Osteocyte (in vitro differentiated cells): Measurements from ENCODE around the gene ALG10B. TPM values are rescaled to one million over a fixed set of nuclear protein-coding genes. Genes with fewer than 3 reads are reported as not detected.
"Not testable (repeated sequence)": the region's sequence is repeated elsewhere in the genome, so short reads cannot be mapped to it uniquely, and the experiment has no call there.

ENCODE experiments used
- DNase-seq: peaks from one replicate; pipeline ENCODE4 v3.0.0; 2021; ENCODE audit warnings: mixed read lengths; ENCODE audit not compliant: unreplicated experiment; ENCODE audit errors: extremely low spot score
- H3K27ac Mint-ChIP-seq: one replicate; pipeline ENCODE4 v1.8.0; 2021; ENCODE audit warnings: mild to moderate bottlenecking, mixed read lengths; ENCODE audit not compliant: unreplicated experiment
- H3K27me3 Mint-ChIP-seq: one replicate; pipeline ENCODE4 v1.8.0; 2021; ENCODE audit warnings: mixed read lengths; ENCODE audit not compliant: unreplicated experiment
- H3K36me3 Mint-ChIP-seq: one replicate; pipeline ENCODE4 v1.8.0; 2021; ENCODE audit warnings: mixed read lengths; ENCODE audit not compliant: unreplicated experiment
- H3K4me1 Mint-ChIP-seq: one replicate; pipeline ENCODE4 v1.8.0; 2021; ENCODE audit warnings: mixed read lengths; ENCODE audit not compliant: unreplicated experiment
- H3K4me3 Mint-ChIP-seq: one replicate; pipeline ENCODE4 v1.8.0; 2021; ENCODE audit warnings: mild to moderate bottlenecking, moderate library complexity, mixed read lengths; ENCODE audit not compliant: unreplicated experiment
- H3K9me3 Mint-ChIP-seq: one replicate; pipeline ENCODE4 v1.8.0; 2021; ENCODE audit warnings: mixed read lengths; ENCODE audit not compliant: unreplicated experiment
- total RNA-seq: library from RNA; stranded (reverse); gene quantifications from 2 replicates; pipeline ENCODE4 v1.2.1, GENCODE V29; 2021
- TF ChIP-seq, protein P1 (sequence below): fragments of 200-600 bp; sonication (generic); IDR thresholded peaks from 2 replicates; pipeline ENCODE4 v1.5.0; 2021; ENCODE audit warnings: antibody characterized with exemption, mild to moderate bottlenecking, moderate library complexity

Gene ALG10B
- total RNA-seq, 1 donor from 2014 or later: 12.5 TPM

DNA sequence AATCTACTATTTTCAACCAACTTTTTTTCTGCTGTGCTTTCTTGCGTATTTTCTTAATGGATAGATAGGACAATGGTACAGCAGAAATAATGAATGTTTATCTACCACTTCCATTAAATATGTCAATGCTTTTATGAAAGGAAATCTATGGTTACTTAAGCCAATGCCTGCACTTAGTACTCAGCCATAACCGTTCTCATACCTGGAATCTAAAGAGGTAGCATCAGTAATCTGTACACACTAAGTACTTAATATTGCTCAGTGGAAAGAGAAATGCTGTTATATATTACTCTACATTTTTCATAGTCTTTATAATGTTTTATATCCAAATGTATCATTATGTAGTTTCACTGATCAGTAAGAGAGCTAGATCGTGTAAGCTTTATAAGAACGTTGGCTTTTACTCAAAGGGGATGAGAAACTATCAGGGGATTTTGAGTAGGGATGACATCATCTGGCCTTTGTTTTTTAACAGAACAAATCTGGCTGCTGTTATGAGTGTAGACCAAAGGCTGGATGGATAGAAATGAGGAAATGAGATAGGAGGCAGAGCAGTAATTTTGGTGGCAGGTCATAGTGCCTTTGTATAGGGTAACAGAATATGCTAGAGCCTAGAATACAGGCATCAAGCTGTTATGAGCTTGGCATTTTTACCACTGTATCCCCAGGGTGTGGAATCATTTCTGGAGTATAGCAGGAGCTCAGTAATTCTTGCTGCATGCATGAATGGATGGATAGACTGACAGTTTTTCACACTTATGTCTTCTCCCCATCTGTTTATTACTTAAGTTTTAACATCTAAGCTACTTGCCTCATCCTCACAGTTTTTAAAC lies 34.0 kb downstream of the ALG10B start:
- no peak overlapping the region for H3K4me3 Mint-ChIP-seq
- DNase-seq: no peak
- no peaks in the 10 kb centered on the region for H3K36me3 Mint-ChIP-seq
- H3K9me3 Mint-ChIP-seq: peaks cover 5% of the 10 kb centered on the region
- H3K4me1 Mint-ChIP-seq: no peaks in the 10 kb centered on the region
- H3K27me3 Mint-ChIP-seq: no peaks in the 10 kb centered on the region
- no peak overlapping the region for H3K27ac Mint-ChIP-seq
- TF ChIP-seq, protein P1, sequence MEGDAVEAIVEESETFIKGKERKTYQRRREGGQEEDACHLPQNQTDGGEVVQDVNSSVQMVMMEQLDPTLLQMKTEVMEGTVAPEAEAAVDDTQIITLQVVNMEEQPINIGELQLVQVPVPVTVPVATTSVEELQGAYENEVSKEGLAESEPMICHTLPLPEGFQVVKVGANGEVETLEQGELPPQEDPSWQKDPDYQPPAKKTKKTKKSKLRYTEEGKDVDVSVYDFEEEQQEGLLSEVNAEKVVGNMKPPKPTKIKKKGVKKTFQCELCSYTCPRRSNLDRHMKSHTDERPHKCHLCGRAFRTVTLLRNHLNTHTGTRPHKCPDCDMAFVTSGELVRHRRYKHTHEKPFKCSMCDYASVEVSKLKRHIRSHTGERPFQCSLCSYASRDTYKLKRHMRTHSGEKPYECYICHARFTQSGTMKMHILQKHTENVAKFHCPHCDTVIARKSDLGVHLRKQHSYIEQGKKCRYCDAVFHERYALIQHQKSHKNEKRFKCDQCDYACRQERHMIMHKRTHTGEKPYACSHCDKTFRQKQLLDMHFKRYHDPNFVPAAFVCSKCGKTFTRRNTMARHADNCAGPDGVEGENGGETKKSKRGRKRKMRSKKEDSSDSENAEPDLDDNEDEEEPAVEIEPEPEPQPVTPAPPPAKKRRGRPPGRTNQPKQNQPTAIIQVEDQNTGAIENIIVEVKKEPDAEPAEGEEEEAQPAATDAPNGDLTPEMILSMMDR: no peak

DNA sequence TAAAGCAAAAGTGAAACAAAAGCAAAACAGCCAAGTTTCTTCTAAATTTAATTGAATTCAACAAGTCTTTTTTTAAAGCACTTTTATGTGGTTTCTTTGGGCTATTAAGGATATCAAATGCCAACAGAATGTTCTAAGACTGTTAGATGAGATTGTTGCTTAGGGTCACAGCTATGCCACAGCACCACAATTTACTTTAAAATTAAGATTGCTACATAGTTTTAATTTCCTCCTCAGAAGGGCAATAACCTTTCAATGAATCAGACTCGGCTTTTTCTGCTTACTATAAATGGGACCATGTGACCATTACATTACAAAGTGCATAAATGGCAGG lies 34.6 kb downstream of the ALG10B start:
- DNase-seq, H3K4me1 Mint-ChIP-seq, H3K36me3 Mint-ChIP-seq, H3K9me3 Mint-ChIP-seq, H3K4me3 Mint-ChIP-seq, H3K27ac Mint-ChIP-seq, H3K27me3 Mint-ChIP-seq: not testable (repeated sequence)

DNA sequence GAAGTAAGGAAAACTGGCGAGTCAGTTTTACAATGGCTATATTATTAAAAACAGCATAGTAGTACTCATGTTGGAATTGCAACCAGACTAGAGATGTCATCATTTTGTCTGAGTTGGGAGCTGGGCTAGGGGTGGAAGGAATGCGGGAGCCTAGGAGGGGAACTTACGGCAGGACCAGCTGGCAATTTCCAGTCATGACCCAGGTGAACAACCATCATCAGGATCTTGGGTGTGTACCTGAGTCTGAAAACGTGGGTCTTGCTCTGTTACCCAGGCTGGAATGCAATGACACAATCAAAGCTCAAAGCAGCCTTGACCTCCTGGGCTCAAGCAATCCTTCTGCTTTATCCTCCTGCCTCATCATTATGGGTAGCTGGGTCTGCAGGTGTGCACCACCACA lies 50.9 kb downstream of the ALG10B start:
- Mint-ChIP-seq H3K27me3 (no peaks in the 10 kb centered on the region), H3K9me3 (peaks cover 8% of the 10 kb centered on the region), H3K27ac (no peak overlapping the region), H3K4me3 (no peak overlapping the region), H3K36me3 (no peaks in the 10 kb centered on the region), H3K4me1 (no peaks in the 10 kb centered on the region)
- DNase-seq: no peak
- TF ChIP-seq, protein P1: no peak

DNA sequence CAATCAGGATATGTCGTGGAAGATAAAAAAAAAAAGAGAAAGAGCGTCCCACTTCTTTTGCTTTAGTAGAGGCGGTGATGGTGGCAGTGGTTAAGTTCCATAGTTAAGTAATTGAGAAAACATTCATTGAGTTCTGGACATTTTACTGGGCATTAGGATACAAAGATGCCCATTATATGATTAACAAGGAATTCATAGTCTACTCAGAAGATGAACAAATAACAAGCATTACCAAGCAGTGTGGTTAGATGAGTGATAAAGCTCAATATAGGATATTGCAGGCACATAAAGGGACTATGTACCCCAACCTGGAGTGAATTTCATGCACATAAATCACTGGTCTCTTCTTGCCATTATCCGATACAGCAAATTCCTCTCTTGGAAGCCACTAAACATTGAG lies 53.7 kb downstream of the ALG10B start:
- no peaks in the 10 kb centered on the region for H3K36me3 Mint-ChIP-seq
- TF ChIP-seq, protein P1: no peak
- no peak overlapping the region for H3K4me3 Mint-ChIP-seq
- no peaks in the 10 kb centered on the region for H3K4me1 Mint-ChIP-seq
- DNase-seq: no peak
- H3K9me3 Mint-ChIP-seq: peaks cover 3% of the 10 kb centered on the region
- no peaks in the 10 kb centered on the region for H3K27me3 Mint-ChIP-seq
- no peak overlapping the region for H3K27ac Mint-ChIP-seq

DNA sequence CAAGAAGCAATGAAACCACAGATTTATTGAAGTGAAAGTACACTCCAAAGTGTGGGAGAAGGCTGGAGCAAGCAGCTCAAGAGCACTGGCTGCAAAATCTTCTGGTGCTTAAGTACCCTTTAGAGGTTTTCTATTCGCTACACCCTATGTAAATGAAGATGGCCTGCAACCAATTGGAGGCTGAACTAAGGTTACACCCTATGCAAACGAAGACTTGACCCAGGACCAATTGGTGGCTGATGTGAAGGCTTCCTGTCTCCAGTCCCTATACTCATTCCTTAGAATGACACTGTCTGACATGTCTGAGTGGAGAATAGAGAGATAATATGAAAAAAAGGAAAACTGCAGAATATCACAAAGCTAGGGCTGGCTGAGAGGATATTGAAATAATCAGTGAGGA lies 57.2 kb downstream of the ALG10B start:
- no peak overlapping the region for H3K27ac Mint-ChIP-seq
- H3K36me3 Mint-ChIP-seq: no peaks in the 10 kb centered on the region
- TF ChIP-seq, protein P1: no peak
- H3K4me1 Mint-ChIP-seq: no peaks in the 10 kb centered on the region
- H3K27me3 Mint-ChIP-seq: no peaks in the 10 kb centered on the region
- H3K4me3 Mint-ChIP-seq: no peak overlapping the region
- no peak for DNase-seq
- H3K9me3 Mint-ChIP-seq: peaks cover 13% of the 10 kb centered on the region
